Measurements from ENCODE around the gene TEAD3. TPM values are rescaled to one million over a fixed set of nuclear protein-coding genes. Genes with fewer than 3 reads are reported as not detected.

TEAD3 gene
- total RNA-seq, 1 experiment from 2014 or later: 27.0 TPM

GRCh38 chr6:35442693-35443092, 54.2 kb downstream of the TEAD3 start:
- Mint-ChIP-seq H3K27me3 (ENCODE audit: low read depth) (no peaks in the 10 kb centered on the region), H3K9me3 (no peaks in the 10 kb centered on the region), H3K4me1 (no peaks in the 10 kb centered on the region), H3K27ac (no peak overlapping the region; a peak in 1 of 7 replicates), H3K4me3 (no peak overlapping the region; a peak in 1 of 5 replicates), H3K36me3 (ENCODE audit: insufficient read depth in 1 of 3, low read depth in 3 of 3) (no peaks in the 10 kb centered on the region)
- H3K27me3 ChIP-seq (ENCODE audit: insufficient read depth, low read length): no peaks in the 10 kb centered on the region
- no peak overlapping the region for H2BK20ac ChIP-seq (ENCODE audit: low read depth, low read length, poor library complexity, severe bottlenecking)
- no peak overlapping the region for H4K91ac ChIP-seq (ENCODE audit: insufficient read length, low read depth, low read length)
- no peak overlapping the region for H2BK12ac ChIP-seq (ENCODE audit: insufficient read length, low read depth, low read length)
- no peak overlapping the region for H3K4ac ChIP-seq (ENCODE audit: low read depth, low read length)
- TF ChIP-seq, protein P1, sequence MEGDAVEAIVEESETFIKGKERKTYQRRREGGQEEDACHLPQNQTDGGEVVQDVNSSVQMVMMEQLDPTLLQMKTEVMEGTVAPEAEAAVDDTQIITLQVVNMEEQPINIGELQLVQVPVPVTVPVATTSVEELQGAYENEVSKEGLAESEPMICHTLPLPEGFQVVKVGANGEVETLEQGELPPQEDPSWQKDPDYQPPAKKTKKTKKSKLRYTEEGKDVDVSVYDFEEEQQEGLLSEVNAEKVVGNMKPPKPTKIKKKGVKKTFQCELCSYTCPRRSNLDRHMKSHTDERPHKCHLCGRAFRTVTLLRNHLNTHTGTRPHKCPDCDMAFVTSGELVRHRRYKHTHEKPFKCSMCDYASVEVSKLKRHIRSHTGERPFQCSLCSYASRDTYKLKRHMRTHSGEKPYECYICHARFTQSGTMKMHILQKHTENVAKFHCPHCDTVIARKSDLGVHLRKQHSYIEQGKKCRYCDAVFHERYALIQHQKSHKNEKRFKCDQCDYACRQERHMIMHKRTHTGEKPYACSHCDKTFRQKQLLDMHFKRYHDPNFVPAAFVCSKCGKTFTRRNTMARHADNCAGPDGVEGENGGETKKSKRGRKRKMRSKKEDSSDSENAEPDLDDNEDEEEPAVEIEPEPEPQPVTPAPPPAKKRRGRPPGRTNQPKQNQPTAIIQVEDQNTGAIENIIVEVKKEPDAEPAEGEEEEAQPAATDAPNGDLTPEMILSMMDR (conservative IDR thresholded peaks at IDR 0.05): no peak
- H2AK5ac ChIP-seq (ENCODE audit: insufficient read length, low read length): no peak overlapping the region
- H3K4me1 ChIP-seq (ENCODE audit: insufficient read depth, low read length): no peaks in the 10 kb centered on the region
- H2BK120ac ChIP-seq (ENCODE audit: low read depth, low read length, poor library complexity, severe bottlenecking): no peak overlapping the region
- H4K5ac ChIP-seq (ENCODE audit: insufficient read length, low read depth, low read length): no peak overlapping the region
- H4K20me1 ChIP-seq (ENCODE audit: control insufficient read depth, insufficient read depth, insufficient read length): no peaks in the 10 kb centered on the region
- H3K18ac ChIP-seq (ENCODE audit: insufficient read length, low read depth, low read length): no peak overlapping the region
- no peak for DNase-seq
- no peaks in the 10 kb centered on the region for H3K9me3 ChIP-seq (ENCODE audit: control insufficient read depth, low read depth, low read length)
- H3K4me2 ChIP-seq (ENCODE audit: insufficient read depth, insufficient read length, low read length): no peak overlapping the region
- no peak overlapping the region for H2BK15ac ChIP-seq (ENCODE audit: low read depth, low read length)
- H3K23ac ChIP-seq (ENCODE audit: insufficient read length, low read depth, low read length): no peak overlapping the region
- no peak overlapping the region for H3K27ac ChIP-seq (ENCODE audit: insufficient read length, low read depth, low read length)
- H3K23me2 ChIP-seq (ENCODE audit: insufficient read length, low read depth, low read length, poor library complexity, severe bottlenecking): no peaks in the 10 kb centered on the region
- H2BK5ac ChIP-seq (ENCODE audit: insufficient read length, low read length): no peak overlapping the region
- H3K14ac ChIP-seq (ENCODE audit: insufficient read depth, low read length): no peak overlapping the region
- no peak overlapping the region for H2AFZ ChIP-seq (ENCODE audit: low read length)
- H3K79me2 ChIP-seq (ENCODE audit: insufficient read depth, low read length): no peaks in the 10 kb centered on the region
- H3K79me1 ChIP-seq (ENCODE audit: insufficient read depth, low read depth, low read length, poor library complexity, severe bottlenecking): no peaks in the 10 kb centered on the region
- H3T11ph ChIP-seq (ENCODE audit: low read length): no peak overlapping the region
- no peak overlapping the region for H3K56ac ChIP-seq (ENCODE audit: insufficient read length, low read depth, low read length)
- H3K9ac ChIP-seq (ENCODE audit: extremely low read depth, insufficient read length, low read length): no peak overlapping the region
- WGBS (ENCODE audit: extremely low coverage, insufficient read length, low lambda C conversion rate): no CpG with 5 or more reads among the region's 5 CpGs
- no peak overlapping the region for H4K8ac ChIP-seq (replicated peaks; ENCODE audit: insufficient read length, low read depth, low read length)
